A549 (cell line): ENCODE results near the gene FBRSL1. TPM values are rescaled to one million over a fixed set of nuclear protein-coding genes. Genes with fewer than 3 reads are reported as not detected.

Experiments
- ATAC-seq, 2 experiments: fragments of 200-7000 bp in 1 of 2; fragments of >200 bp in 1 of 2; cut with Nextera tagmentation in 1 of 2; cut with Tn5 transposase in 1 of 2; 3 replicates each; pipeline versions ENCODE4 v1.8.0 to v1.9.1; 2018 to 2020; ENCODE audit warnings: mild to moderate bottlenecking in 1 of 2, moderate library complexity in 1 of 2
- CTCF ChIA-PET: fragments of 300-600 bp; sonication (Branson Sonifier 250); formaldehyde crosslinking; extraction: SDS; loops from one replicate; lab custom pipeline; 2021; ENCODE audit warnings: antibody characterized with exemption, inconsistent platforms; lab: Yijun Ruan, JAX
- POLR2A ChIA-PET: fragments of 350-600 bp; formaldehyde crosslinking; extraction: SDS; loops from one replicate; lab custom pipeline; 2021; ENCODE audit warnings: antibody characterized with exemption, inconsistent platforms; lab: Yijun Ruan, JAX
- DNase-seq, 2 experiments: peaks; one replicate each; pipeline versions ENCODE4 v3.0.0 to v3.0.0-alpha.2; 2011 to 2016; ENCODE audit warnings: low read depth in 1 of 2, low spot score in 1 of 2
- FAIRE-seq: peaks from 2 replicates; lab custom pipeline; 2011; peaks lifted over from hg19 to GRCh38; lab: Jason Lieb, UNC
- H3K27ac ChIP-seq, 2 experiments: fragments of >200 bp; sonication (Bioruptor Twin); formaldehyde crosslinking; 3 replicates each; pipeline ENCODE4 v1.5.1; 2016 to 2017
- H3K4me1 ChIP-seq: fragments of >200 bp; sonication (Bioruptor Twin); formaldehyde crosslinking; 3 replicates; pipeline ENCODE4 v1.6.1; 2016
- H3K4me2 ChIP-seq: fragments of >200 bp; sonication (Bioruptor Twin); formaldehyde crosslinking; 3 replicates; pipeline ENCODE4 v1.6.1; 2016
- H3K4me3 ChIP-seq: fragments of >200 bp; sonication (Bioruptor Twin); formaldehyde crosslinking; 3 replicates; pipeline ENCODE4 v1.5.1; 2016
- H3K9me3 ChIP-seq: fragments of >200 bp; sonication (Bioruptor Twin); formaldehyde crosslinking; 3 replicates; pipeline ENCODE4 v1.6.1; 2016
- CBX2 ChIP-seq: fragments of 200-600 bp; sonication (generic); IDR thresholded peaks from 2 replicates; pipeline ENCODE4 v1.6.1; 2016; ENCODE audit warnings: low read depth, mild to moderate bottlenecking, borderline replicate concordance
- CBX8 ChIP-seq: fragments of 200-600 bp; sonication (generic); IDR thresholded peaks from 2 replicates; pipeline ENCODE4 v1.6.1; 2016
- CEBPB ChIP-seq, 2 experiments: fragments of >200 bp in 1 of 2; sonication (Bioruptor Twin) in 1 of 2; formaldehyde crosslinking in 1 of 2; IDR thresholded peaks; 2 replicates each; pipeline ENCODE4 v1.6.1; 2012 to 2016
- CHD2 ChIP-seq: fragments of 150-350 bp; IDR thresholded peaks from 2 replicates; pipeline ENCODE4 v1.6.1; 2014; ENCODE audit warnings: low read length; ENCODE audit not compliant: partially characterized antibody
- CTCF ChIP-seq: fragments of >200 bp; sonication (Bioruptor Twin); formaldehyde crosslinking; IDR thresholded peaks from 3 replicates; pipeline ENCODE4 v1.5.1; 2016
- EHMT2 ChIP-seq: fragments of 200-600 bp; sonication (generic); IDR thresholded peaks from 2 replicates; pipeline ENCODE4 v1.6.1; 2016; ENCODE audit warnings: antibody characterized with exemption, low read depth, mild to moderate bottlenecking, moderate library complexity
- EP300 ChIP-seq, 2 experiments: fragments of >200 bp; sonication (Bioruptor Twin); formaldehyde crosslinking; IDR thresholded peaks; 2 replicates in 1 of 2; 3 replicates in 1 of 2; pipeline ENCODE4 v1.6.1; 2016 to 2017
- FOXS1 ChIP-seq: fragments of 250-450 bp; sonication (Bioruptor Pico); IDR thresholded peaks from 2 replicates; pipeline ENCODE4 v1.5.0; 2020; ENCODE audit warnings: mild to moderate bottlenecking, moderate library complexity
- GATA3 ChIP-seq: IDR thresholded peaks from 2 replicates; pipeline ENCODE4 v1.6.1; 2012; ENCODE audit warnings: borderline replicate concordance
- HES2 ChIP-seq: fragments of >200 bp; sonication (Bioruptor Twin); formaldehyde crosslinking; IDR thresholded peaks from 2 replicates; pipeline ENCODE4 v1.6.1; 2016
- HEYL ChIP-seq: fragments of 250-450 bp; sonication (Bioruptor Pico); IDR thresholded peaks from 2 replicates; pipeline ENCODE4 v1.8.0; 2021; ENCODE audit warnings: mild to moderate bottlenecking, moderate library complexity
- HMGXB4 ChIP-seq: fragments of 250-450 bp; sonication (Bioruptor Pico); IDR thresholded peaks from 2 replicates; pipeline ENCODE4 v1.5.0; 2021; ENCODE audit warnings: mild to moderate bottlenecking, moderate library complexity, borderline replicate concordance
- HOXB13 ChIP-seq: fragments of 250-450 bp; sonication (Bioruptor Pico); IDR thresholded peaks from 2 replicates; pipeline ENCODE4 v1.5.0; 2020; ENCODE audit warnings: low read depth, mild to moderate bottlenecking, moderate library complexity
- KDM1A ChIP-seq: fragments of 200-600 bp; sonication (generic); IDR thresholded peaks from 2 replicates; pipeline ENCODE4 v1.6.1; 2016; ENCODE audit warnings: low read depth, mild to moderate bottlenecking
- KDM5A ChIP-seq: fragments of 200-600 bp; sonication (generic); IDR thresholded peaks from 2 replicates; pipeline ENCODE4 v1.6.1; 2016; ENCODE audit warnings: antibody characterized with exemption, mild to moderate bottlenecking
- MYC ChIP-seq: IDR thresholded peaks from 2 replicates; pipeline ENCODE4 v1.6.1; 2012; ENCODE audit warnings: mild to moderate bottlenecking, inconsistent platforms, low read length, improper control_type of control experiment, borderline replicate concordance
- POLR2A ChIP-seq: IDR thresholded peaks from 2 replicates; pipeline ENCODE4 v1.6.1; 2012; ENCODE audit warnings: mild to moderate bottlenecking, low read length
- POLR2AphosphoS2 ChIP-seq: conservative IDR thresholded peaks from 2 replicates; pipeline ENCODE4 v1.6.1; 2012; ENCODE audit warnings: low read length, improper control_type of control experiment, inconsistent platforms
- RAD21 ChIP-seq, 2 experiments: fragments of >200 bp in 1 of 2; sonication (Bioruptor Twin) in 1 of 2; formaldehyde crosslinking in 1 of 2; IDR thresholded peaks in 1 of 2; conservative IDR thresholded peaks in 1 of 2; 2 replicates in 1 of 2; 3 replicates in 1 of 2; pipeline ENCODE4 v1.6.1; 2012 to 2018; ENCODE audit warnings: inconsistent platforms in 1 of 2
- RARB ChIP-seq: fragments of 250-450 bp; sonication (Bioruptor Pico); IDR thresholded peaks from 2 replicates; pipeline ENCODE4 v1.8.0; 2021; ENCODE audit warnings: mild to moderate bottlenecking, moderate library complexity
- RFX5 ChIP-seq: fragments of 450-650 bp; IDR thresholded peaks from 2 replicates; pipeline ENCODE4 v1.7.1; 2014; ENCODE audit warnings: antibody characterized with exemption, mild to moderate bottlenecking, moderate library complexity
- RNF2 ChIP-seq: fragments of 200-600 bp; sonication (generic); IDR thresholded peaks from 2 replicates; pipeline ENCODE4 v1.6.1; 2016; ENCODE audit warnings: low read depth, mild to moderate bottlenecking, antibody characterized with exemption, moderate library complexity, borderline replicate concordance
- SMC3 ChIP-seq: fragments of >200 bp; sonication (Bioruptor Twin); formaldehyde crosslinking; IDR thresholded peaks from 3 replicates; pipeline ENCODE4 v1.6.1; 2018; ENCODE audit warnings: inconsistent platforms
- SREBF2 ChIP-seq: fragments of 450-650 bp; IDR thresholded peaks from 2 replicates; pipeline ENCODE4 v1.6.1; 2014; ENCODE audit warnings: mild to moderate bottlenecking, moderate library complexity
- USF2 ChIP-seq: fragments of 450-650 bp; IDR thresholded peaks from 2 replicates; pipeline ENCODE4 v1.6.1; 2014; ENCODE audit warnings: antibody characterized with exemption
- ZFP36 ChIP-seq: fragments of 450-650 bp; IDR thresholded peaks from 2 replicates; pipeline ENCODE4 v1.6.1; 2014; ENCODE audit warnings: borderline replicate concordance; ENCODE audit not compliant: partially characterized antibody
- ZSCAN20 ChIP-seq: fragments of 250-450 bp; sonication (Bioruptor Pico); IDR thresholded peaks from 2 replicates; pipeline ENCODE4 v1.8.0; 2022; ENCODE audit warnings: mild to moderate bottlenecking, moderate library complexity
- WGBS: methylation state at CpG from one replicate; pipeline ENCODE4 v1.1.6; 2017; ENCODE audit errors: missing lambda C conversion rate; 5-methylcytosine and 5-hydroxymethylcytosine counted together
- polyA plus RNA-seq, 4 experiments: library from polyadenylated mRNA; depleted of rRNA in 3 of 4; stranded (reverse); fragments of >200 nt; fragmentation: RNase III in 1 of 4; extraction: RNeasy Plus Mini Kit Qiagen cat#74134 plus additional on column Dnase treatment in 1 of 4; gene quantifications; 2 replicates in 3 of 4; 3 replicates in 1 of 4; pipeline ENCODE4 v1.2.3, GENCODE V29; 2011 to 2017
- TF ChIP-seq, protein P1 (sequence below): IDR thresholded peaks from 2 replicates; pipeline ENCODE4 v1.6.1; 2012

Gene FBRSL1
- polyA plus RNA-seq, 2 of the 4 experiments (the other 2 are of a cell fraction): 3.0 to 32.8 TPM

DNA sequence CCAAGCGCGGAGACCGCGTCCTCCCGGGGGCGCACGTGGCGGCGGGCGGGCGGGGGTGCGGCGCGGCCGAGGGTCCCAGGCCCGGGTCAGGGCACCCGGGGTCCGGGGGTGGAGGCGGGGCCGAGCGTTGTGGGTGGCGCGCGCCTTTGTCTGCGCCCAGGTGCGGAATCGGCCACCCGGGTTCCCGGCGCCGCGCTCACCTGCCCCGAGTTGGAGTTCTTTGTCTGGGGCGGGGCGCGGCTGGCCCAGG, 70.3 kb downstream of the FBRSL1 start:
- Histone ChIP-seq H3K4me3 (peak overlapping the region; percentile 91), H3K9me3 (no peaks in the 10 kb centered on the region), H3K27ac (peak overlapping the region; percentile 80 to 91), H3K4me2 (peak overlapping the region; percentile 96), H3K4me1 (peaks cover 10% of the 10 kb centered on the region; the same call in 2 of the 3 replicates)
- ATAC-seq (peak; percentile 1 to 27; a peak in 4 of 6 replicates), FAIRE-seq (no peak), DNase-seq (no peak)
- CTCF ChIA-PET: interaction anchor here (0.9 to 9.0 kb wide), 20 partner anchors 9 to 434 kb away, joined by 3 to 108 read pairs (median 5); no protein-coding TSS in a partner anchor
- POLR2A ChIA-PET: no interaction called here
- TF ChIP-seq POLR2AphosphoS2: no peak
- peak; percentile 59; the same call in 1 of the 2 replicates for TF ChIP-seq MYC
- no peak for TF ChIP-seq CEBPB (IDR thresholded peaks at IDR 0.05)
- TF ChIP-seq, protein P1, sequence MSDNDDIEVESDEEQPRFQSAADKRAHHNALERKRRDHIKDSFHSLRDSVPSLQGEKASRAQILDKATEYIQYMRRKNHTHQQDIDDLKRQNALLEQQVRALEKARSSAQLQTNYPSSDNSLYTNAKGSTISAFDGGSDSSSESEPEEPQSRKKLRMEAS: peak; percentile 15; the same call in 1 of the 2 replicates
- WGBS: no CpG with 5 or more reads among the region's 36 CpGs

- WGBS: 8% methylated on average over 15 of the region's 49 CpGs
- H3K4me3 ChIP-seq: peak overlapping the region; percentile 91
- no peaks in the 10 kb centered on the region for H3K9me3 ChIP-seq
- POLR2A ChIA-PET: no interaction called here
- H3K4me2 ChIP-seq: peak overlapping the region; percentile 96
- FAIRE-seq: no peak
- H3K27ac ChIP-seq: peak overlapping the region; percentile 80 to 91; a peak in 5 of 6 replicates
- ATAC-seq: peak; percentile 54 to 83
- H3K4me1 ChIP-seq: peaks cover 10% of the 10 kb centered on the region; the same call in 2 of the 3 replicates
- DNase-seq: peak; percentile 82 to 89
- CTCF ChIA-PET: interaction anchor here (0.6 to 9.0 kb wide), 46 partner anchors 9 to 435 kb away, joined by 3 to 108 read pairs (median 4); no protein-coding TSS in a partner anchor
- no peak for TF ChIP-seq CBX8
- no peak for TF ChIP-seq HMGXB4 (CRISPR knock-in tag)
- peak; percentile 57 to 61 for TF ChIP-seq RAD21 (conservative IDR thresholded peaks at IDR 0.05 in 1 of 2, IDR thresholded peaks at IDR 0.05 in 1 of 2)
- no peak for TF ChIP-seq GATA3
- TF ChIP-seq HEYL: no peak
- TF ChIP-seq CTCF: peak; percentile 79
- TF ChIP-seq POLR2AphosphoS2: no peak
- no peak for TF ChIP-seq HES2
- no peak for TF ChIP-seq RARB (CRISPR knock-in tag)
- TF ChIP-seq ZFP36: no peak
- TF ChIP-seq CHD2: no peak
- peak; percentile 76 for TF ChIP-seq SMC3
- no peak for TF ChIP-seq USF2
- no peak for TF ChIP-seq SREBF2
- no peak for TF ChIP-seq EHMT2
- TF ChIP-seq RNF2: no peak
- TF ChIP-seq ZSCAN20 (CRISPR knock-in tag): no peak
- no peak for TF ChIP-seq POLR2A
- no peak for TF ChIP-seq CBX2
- no peak for TF ChIP-seq HOXB13 (CRISPR knock-in tag)
- TF ChIP-seq KDM1A: no peak
- no peak for TF ChIP-seq CEBPB (IDR thresholded peaks at IDR 0.05)
- TF ChIP-seq RFX5: no peak
- TF ChIP-seq EP300 (IDR thresholded peaks at IDR 0.05): no peak
- TF ChIP-seq KDM5A: no peak
- no peak for TF ChIP-seq FOXS1
Observed at GRCh38 chr12:132560614-132561426, 70.9 kb downstream of the FBRSL1 start.
